Stimulated activated CD4-positive, alpha-beta T cell treated with anti-CD3 and anti-CD28 coated beads, Interleukin-12 subunit alpha, Interleukin-12 subunit beta, amount 100 ng/mL, for 4 hours (primary cell): Measurements from ENCODE around the gene MEIS2.

Experiments
- DNase-seq: peaks from one replicate; pipeline ENCODE4 v3.0.0-alpha.2; 2020

Gene MEIS2

DNA sequence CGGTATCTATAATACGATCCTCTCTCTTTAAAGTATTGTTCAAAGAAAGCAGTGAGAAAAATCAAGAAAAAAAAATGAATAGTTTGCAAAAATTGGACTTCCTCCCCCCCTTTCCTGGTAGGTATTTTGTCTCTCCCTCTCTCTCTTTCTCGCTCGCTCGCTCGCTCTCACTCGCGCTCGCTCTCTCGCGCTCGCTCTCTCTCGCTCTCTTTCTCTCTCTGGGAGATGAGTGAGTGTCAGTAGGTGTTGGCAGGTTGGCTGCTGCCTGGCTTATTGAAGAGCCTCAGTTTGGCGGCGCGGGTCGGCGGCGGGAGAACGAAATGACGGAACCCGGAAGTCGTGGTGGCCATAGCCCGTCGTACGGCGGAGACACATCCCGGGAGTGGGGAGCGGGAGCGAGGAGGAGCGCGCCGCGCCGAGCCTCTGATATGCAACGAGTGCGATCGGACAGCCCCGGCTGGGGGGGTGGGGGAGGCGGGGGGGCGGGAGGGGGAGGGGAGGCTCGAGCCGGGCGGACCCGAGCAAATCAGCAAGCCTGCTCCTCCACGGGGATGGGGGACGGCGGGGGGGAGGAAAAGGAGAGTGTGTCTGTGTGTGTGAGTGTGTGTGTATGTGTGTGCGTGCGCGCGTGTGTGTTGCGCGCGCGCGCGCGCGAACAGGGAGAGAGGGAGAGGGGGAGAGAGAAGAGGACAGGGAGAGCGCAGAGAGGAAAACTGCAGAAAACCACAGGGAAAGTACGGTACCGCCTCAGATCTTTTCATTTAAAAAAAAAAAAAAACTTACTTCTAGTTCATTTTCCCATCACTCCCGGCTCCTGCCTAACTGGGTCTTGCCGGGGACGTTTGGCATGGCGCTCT lies at the start of gene MEIS2:
Gene MEIS2 (minus strand): TSS at position 441 of the 857 bp plus-strand sequence. CDS start 1,083 bp downstream, outside the sequence.
- DNase-seq: no peak

DNA sequence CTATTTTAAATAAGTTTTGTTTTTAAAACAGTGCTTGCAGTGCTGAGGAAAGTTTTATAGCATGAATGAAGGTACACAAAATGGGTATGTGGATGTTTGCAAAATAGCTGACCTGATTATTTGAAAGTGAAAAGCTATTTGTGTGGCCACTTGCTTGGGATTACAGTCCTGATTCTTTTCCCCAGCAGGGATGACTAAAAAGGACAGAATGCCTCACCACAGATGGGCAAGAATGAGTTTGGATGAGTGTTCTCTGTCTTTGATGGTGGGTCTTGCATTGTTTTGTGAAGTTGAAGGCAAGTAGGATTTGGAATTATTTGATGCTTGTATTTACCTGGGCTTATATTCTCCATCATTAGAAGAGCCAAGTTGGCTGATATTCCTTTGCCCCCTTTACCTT lies 48.8 kb upstream of the MEIS2 start:
- no peak for DNase-seq

DNA sequence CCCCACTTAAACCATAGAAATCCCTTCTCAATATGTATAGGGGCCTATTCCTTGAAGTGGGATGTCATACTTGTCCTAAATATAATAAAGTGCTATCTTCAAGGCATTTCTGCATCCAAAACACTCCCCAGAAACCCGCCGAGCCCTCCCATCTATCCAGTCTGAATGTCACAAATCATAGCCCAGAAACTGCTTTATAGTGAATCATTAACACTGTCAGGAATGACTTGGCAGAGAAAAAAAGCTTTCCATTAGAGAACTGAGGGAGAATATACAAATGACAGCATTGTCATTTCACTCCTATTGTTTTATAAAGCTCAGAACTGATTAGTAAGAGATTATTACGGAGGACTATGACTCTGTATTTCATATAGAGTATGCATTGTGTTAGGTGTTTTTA lies 48.4 kb upstream of the MEIS2 start:
- DNase-seq: no peak

DNA sequence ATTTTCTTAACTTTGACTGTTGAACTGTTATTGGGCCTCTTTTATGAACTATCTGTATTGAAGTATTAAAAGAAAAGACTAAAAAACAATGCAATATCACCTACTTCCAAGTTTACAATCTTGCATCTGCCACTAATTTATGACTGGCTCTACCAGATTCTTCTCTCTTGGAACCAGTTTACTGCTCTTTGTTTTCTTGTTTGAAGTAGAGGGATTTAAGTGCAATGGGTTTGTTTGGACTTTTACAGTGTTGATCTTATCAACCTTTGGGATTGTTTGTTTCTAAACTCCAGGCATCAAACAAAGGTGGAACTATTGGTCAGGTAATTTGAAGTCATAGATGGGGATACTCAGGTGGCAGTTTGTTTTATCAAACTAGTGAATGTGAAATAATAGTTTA lies 43.0 kb upstream of the MEIS2 start:
- no peak for DNase-seq

DNA sequence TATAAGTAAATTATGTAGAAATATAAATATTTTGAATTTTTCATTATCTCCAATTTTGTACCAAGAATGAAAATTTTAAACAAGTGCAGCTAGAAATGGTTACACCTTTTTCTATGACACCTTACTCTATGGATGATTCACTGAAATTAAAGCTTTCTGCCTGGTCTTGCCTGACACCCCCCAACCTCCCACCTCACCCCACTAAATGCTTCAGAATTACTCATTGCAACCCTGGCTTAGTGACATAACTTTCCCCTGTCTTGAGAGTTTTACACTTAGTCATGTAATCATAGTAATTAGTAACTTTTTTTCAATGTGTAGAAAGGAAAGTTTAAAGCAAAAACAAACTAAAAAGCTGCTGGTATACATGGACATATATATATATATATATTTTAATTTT lies 42.0 kb upstream of the MEIS2 start:
- no peak for DNase-seq

DNA sequence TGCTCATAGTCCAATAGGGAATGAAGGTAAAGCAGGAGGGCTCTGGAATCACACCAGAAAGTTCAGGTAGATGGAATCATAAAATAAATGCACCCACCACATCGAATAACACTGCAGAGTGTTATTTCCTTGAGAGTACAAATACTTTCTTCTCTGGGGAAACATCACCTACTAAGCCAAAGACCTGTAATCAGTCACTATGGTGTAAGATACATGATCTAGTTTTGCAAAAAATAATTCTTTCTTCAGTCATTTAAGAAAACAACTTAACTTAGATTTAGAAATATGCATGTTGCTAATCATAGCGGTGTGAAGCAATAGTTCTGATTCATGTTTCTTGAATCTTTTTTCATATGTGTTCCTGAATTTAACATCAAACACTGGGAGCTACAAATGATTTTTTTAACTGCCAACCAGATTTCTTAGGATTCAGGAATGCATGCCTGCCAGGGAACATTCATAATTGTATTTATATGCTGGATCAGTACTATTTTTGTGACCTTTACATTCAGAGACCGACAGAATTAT lies 40.2 kb upstream of the MEIS2 start:
- no peak for DNase-seq

DNA sequence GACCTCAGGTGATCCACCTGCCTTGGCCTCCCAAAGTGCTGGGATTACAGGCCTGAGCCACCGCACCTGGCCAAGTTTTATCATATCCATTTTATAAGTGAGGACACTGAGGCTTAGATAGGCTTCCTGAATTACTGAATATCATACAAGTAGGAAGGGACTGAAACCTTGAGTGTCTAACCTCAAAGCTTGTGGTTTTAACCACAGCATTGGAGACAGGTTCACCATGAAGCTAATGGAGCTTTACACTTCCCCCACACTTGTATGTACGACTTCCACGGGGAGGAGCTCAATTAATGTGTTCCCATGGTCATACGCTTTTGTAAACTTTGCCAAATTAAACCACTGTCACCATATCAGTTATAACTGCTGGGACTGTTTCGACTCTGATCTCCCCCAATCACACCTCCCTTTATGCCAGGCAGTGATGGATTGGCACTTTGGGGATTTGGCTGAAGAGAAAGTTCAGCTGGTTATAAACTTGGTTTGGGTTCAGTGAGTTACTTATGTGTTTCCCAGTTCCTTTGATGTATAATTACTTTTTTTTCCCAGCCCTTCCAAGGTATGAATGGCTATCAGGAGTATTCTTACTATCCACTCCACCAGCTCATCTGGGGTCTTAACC lies 38.4 kb upstream of the MEIS2 start:
- DNase-seq: no peak

DNA sequence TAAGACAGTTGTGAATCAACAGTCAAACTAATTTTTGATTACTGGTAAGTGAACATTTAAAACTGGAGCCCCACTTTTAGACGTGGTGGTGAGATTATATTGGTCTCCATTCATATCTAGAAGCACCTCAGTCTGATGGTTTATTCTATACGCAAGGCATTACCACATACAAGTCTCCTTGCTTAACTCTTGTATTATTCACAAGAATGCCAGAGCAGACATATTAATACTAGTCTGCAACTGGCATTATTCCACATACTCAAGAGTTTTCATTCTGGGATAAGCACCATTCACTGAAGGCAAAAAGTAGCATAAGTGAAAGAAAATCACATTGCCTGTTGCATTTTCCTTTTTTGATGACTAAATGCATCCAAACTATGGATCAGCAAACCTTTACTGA lies 36.9 kb upstream of the MEIS2 start:
- DNase-seq: no peak

DNA sequence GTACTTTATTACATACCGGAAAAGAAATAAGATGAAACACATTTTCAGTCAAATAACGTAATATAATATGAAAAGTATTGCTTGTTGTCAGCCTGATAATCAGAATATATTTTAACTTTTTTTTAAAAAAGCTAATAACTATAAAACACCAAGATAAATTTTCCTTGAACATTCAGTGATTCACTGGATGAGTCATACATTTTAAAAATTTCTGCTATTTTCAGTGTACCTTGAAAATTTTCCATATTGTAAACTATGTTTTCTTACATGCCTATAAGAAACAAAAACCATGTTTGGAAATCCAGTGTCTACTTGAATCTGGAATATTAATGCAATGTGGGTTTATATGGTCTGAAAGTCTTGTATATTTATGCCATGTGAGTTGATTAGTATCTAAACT lies 36.3 kb upstream of the MEIS2 start:
- DNase-seq: no peak

DNA sequence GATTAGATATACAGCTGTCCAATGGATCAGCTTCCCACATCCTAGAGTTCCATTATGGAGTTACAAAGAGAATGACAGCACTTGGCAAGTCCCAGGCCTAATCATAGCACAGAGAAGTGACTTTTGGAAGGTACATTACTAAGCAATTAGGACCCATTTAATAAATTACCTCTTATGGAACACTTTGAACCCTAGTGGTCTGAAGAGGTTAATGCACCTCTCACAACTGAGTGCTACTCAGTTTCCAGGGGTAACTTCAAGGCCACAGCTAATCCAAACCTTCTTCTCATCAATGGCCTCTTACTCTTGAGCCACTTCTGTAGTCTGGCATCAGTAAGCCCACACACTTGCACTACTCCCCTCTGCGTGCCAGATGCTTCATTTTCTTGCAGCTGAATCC lies 34.9 kb upstream of the MEIS2 start:
- DNase-seq: no peak

DNA sequence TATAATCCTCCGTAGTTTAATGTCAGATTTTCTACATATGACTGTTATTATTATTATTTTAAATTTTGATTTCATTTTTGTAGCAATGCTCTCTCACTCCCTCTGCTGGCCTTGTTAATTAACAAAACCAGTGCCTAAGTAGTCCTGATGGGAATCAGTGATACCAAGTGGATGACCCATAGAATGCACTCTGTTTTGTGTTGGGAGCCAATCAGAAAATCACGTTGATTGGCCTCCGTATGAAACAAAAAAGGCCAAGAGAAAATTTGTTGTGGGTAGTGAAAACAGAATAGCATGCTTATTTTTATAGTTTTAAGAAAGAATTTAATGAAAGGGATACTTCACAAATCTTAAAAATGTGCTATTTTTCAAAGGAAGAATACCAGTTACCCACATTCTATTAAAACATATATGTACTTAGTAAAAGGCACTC lies 34.4 kb upstream of the MEIS2 start:
- no peak for DNase-seq

DNA sequence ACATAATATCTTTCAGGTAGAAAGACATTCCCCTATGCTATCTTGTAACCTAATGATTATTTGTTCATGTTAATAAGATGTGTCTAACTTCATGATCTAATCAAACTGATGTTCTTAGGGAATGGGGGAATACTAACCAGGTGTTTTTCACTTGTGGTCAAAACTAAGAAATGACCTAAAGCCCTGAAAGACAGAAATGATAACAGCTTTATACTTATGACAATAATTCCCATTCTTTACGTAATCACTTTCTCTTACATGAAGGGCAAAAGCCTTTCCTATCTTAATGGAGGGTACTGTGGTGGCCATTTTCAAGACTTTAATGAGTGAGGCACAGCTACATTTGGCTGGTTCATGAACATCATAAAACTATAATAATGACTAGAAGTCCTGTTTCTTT lies 33.9 kb upstream of the MEIS2 start:
- DNase-seq: no peak

DNA sequence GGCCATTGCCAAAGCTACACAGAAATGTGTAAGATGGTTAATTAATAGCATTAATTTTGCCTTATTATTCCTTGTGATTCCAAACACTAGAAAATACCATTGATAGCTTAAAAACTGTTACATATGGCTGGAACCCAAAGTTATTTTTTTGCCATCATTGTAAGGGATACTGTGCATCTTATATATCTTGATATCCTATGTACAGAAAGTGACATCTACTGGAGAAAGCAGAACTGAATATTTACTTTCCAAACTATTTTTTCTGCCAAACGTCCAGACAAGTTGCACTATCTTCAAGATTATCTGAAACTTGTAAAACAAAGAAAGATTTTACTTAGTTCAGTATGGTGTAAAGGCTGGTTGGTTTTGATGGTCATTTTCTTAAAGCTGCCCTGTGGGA lies 33.3 kb upstream of the MEIS2 start:
- no peak for DNase-seq

DNA sequence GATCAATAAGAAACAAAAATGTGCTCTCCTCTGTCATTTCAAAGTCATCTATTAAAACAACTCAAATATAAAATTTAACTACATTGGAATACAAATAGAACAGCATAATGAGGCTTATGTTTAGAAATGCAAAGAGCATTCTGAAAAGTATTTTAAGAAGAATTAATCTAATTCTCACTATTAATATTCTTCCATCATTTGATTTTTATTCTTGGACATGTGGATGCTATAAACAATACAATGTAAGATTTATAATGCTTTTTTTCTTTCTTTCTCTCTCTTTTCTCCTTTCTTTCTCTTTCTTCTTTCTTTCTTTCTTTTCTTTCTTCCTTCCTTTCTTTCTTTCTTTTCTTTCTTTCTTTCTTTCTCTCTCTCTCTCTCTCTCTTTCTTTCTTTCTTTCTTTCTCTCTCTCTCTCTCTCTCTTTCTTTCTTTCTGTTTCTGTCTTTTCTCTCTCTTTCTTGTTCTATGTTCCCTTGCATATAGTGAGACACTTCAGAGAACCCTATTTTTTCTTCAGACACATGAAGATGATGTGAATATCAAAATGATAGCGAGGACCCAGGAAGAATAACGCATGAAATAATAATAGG lies 32.6 kb upstream of the MEIS2 start:
- DNase-seq: no peak

DNA sequence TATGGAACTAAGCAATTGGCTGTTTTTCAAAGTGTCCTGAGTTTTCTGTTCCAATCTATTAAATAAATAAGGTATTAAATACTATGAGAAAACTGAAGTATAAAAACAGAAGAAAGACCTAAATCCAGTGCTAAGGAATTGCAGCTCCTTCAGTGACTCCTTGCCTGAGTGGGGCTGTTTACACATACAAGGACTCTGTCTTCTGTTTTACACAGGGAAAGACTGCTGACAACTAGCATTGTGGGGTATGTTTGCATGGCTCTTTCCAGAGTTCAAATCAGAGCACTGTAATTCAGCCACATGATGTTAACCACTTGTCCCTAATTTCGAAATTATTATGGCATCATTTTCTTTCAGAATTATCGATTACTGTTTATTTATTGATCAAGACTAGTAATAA lies 31.3 kb upstream of the MEIS2 start:
- no peak for DNase-seq

DNA sequence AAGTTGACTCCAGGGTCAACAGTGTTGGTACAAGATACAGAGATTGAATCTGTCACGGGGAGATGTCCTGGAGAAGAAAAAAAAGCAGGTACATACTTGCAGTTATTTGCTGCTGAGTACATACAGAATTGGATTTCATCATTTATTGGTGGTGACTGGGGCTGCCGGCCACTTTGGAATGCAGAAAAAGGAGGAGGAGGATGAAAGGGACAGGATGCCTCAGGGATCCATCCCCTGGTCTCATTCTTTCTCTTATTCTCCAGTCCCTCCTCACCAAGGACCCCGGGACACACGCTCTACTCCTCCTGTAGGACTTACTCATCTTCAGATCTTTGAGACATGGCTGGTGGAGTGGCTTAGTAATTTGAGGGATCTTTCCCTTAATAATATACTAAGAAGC lies 30.0 kb upstream of the MEIS2 start:
- no peak for DNase-seq

DNA sequence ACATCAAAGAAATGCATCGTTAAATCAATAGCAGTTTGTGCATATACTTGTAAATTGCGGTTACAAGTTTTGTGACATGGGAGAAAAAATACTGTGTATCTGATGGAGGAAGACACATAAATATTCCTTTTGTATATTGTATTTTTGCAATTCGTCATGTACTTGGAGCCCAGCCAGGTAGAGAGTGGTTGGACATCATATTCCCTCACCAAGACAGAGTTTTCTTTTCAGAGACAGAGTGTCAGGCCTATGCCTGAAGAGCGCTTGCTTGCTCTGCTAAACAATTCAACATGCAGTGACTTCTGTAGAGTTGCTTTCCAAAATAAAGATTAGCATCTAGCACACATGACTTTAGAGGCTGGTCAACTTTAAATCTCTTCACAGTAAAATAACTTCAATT lies 24.8 kb upstream of the MEIS2 start:
- no peak for DNase-seq

DNA sequence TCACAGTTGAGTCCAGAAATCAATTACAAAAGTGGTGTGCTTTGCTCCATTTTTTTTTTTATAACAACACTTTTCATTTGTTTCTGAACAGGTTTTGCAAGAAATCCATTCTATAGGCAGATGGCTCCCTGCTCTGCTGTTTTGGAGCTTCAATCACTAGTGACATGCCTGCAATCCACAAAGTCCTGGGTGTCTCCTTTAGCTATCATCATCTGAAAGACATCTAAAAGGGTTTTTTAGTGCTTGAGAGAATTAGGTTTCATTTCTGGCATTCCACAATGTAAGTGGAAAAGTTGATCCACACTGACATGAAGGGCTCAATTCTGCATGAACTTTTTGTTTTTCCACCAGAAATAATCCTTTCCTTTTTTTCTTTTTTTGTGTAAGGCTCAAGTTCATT lies 24.0 kb upstream of the MEIS2 start:
- no peak for DNase-seq

DNA sequence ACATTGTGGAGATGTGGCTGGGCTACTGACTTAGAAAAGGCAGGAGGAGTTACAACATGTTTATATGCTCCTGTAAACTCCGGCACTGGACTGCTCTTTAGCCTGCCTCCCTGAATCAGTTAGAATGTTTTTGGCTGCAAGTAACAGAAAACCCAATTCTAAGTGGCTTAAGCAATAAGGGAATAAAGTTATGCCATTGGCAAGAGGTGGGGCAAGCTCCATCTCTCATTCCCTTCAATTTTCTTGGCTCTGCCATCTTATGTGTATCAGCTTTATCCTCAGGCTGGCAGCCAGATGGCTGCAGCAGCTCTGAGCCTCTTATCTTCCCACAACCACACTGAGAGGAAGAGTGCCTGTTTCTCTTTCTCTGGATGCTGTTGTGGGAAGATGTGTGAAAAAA lies 22.4 kb upstream of the MEIS2 start:
- no peak for DNase-seq

DNA sequence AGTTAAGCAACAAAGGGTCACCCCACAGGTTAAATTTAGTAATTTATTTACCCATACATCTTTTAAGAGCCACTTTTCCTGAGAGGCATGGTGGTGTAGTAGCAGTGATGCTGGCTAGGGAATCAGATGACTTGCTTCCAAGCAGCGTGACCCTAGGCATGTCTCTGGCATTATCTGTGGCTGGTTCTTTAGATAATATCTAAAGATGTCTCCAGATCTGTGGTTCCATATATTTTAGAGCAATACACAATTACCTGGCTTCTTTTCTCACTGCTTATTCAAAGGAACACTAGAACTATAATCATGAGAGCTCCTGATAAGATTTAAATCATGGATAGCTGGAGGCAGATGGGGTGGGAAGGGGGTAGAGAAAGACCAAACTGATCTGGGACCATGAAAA lies 21.1 kb upstream of the MEIS2 start:
- DNase-seq: no peak

DNA sequence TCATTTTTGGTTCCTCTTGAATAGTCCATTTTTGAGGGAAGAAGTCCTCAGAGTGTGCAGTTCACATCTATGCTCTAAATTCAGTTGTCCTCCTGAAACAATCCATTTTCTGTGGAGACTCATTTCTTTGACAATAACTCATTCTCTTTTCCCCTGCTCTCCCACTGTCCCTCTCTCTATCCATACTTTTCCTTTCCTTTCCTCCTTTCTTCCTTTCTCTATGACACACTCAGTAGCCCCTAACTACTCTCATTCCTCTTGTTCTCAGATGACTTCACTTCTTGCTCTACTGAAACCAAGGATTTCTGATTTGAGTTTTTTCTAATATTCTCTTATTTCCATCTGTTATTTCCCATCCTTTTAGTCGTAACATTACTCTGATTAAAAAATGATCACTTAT lies 16.7 kb upstream of the MEIS2 start:
- DNase-seq: no peak

DNA sequence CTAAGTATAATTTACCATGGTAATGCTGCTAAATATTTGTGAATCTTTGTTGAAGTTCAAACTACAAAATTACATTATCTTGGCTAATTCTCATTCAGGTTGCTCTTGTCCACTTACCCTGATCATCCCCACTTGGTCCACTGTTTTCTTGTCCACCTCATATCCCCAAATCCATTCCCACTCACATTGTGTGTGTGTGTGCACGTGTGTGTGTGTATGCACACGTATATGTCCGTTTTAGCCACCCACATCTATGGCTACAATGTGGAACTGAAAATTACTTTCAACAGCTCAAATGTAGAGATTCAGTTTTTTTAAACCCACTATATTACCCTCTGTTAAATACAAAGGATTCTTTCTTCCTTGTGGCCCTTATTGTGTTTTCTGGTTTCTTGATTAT lies 15.2 kb upstream of the MEIS2 start:
- no peak for DNase-seq

DNA sequence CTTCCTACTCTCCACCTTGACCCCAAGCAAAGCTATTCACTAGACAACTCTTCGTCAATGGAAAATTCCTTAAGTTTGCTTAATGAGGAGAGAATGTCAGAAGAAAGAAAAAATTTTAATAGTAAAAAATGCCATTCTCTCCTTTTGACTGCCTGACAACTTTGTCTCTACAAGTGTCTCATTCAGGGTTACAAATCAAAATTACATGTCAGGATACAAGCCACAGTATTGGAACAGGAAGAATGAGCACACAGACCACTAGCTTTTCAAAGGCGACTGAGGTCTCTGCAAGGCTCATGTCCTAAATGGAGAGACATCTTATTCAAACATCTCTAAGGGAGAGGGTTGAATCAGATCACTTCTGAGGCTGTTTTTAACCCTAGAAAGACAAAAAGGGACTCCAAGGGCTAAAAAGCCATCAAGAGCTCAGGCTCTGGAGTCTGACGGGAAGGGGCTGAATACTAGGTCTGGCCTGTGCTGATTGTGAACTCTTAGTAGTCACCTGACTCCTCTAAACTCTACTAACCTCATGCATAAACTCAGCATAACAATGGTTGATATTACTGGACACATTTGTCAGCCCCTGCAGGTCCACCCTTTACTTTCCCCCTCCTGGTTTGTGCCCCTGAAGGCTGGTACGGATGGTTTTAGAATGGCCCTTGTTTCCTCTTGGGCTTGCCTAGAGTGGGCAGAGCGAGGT lies 12.8 kb upstream of the MEIS2 start:
- no peak for DNase-seq
